ENCODE results near the gene ZNF335. TPM values are rescaled to one million over a fixed set of nuclear protein-coding genes. Genes with fewer than 3 reads are reported as not detected.

ZNF335 gene
- total and polyA plus RNA-seq, 2 of the 13 experiments (the other 11 are each of a cell fraction or from before 2014, with no cell fraction given), result 9.7 to 13.7 TPM

DNA sequence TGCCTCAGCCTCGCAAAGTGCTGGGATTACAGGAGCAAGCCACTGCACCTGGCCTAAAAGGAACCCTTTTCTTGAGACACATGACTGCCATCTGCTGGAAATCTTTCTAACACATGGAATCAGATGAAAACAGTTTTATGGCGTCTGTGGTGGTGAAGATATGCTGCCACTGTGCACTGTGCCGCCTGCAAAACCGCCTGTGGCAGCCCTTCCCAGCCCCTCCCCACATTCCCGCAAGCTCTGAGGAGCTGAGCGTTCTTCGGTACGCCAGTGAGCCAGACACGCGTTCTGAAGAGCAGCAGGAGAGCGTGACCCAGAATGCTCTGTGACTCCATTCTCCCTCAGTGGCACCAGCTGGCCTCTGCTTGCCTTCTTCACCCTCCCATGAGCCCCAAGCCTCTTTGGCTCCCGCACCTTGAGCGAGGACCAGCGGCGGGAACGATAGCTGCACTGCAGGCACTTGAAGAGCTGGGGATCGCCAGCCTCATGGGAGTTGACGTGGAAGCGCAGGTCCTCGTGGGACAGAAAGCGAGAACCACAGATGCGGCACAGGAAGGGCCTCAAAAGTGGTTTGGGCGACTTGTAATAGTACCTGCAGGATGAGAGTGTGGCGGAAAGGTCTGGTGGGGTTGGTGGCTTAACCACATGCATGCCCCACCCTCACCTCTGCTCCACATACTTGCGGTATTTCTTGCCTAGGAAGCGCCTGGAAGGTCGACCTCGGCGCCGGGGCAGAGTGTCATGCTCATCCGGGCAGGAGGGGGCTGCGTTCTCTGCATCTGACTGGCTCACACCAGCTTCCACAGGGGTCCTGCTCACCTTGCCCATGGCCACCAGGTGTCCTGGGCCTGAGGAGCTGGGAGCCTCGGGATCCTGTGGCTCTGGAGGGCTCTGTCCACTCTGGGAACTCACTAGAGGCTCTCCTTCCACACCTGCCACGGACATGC is 8.7 kb downstream of the ZNF335 start (continued):
- TF ChIP-seq, protein P1, sequence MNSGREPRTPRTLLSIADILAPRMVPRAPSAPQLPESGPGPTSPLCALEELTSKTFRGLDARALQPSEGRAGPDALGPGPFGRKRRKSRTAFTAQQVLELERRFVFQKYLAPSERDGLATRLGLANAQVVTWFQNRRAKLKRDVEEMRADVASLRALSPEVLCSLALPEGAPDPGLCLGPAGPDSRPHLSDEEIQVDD (CRISPR knock-in tag; IDR thresholded peaks at IDR 0.05; ENCODE audit: borderline replicate concordance), result no peak
- TF ChIP-seq TSC22D2 (CRISPR knock-in tag; IDR thresholded peaks at IDR 0.05; ENCODE audit: borderline replicate concordance) (no peak), KDM5A (IDR thresholded peaks at IDR 0.05; ENCODE audit: borderline replicate concordance, low read length) (no peak), ZNF12 (CRISPR knock-in tag; IDR thresholded peaks at IDR 0.05) (0 out of 2 replicates have a peak, but pooled peaks have one; percentile 13), ZNF703 (CRISPR knock-in tag; IDR thresholded peaks at IDR 0.05; ENCODE audit: borderline replicate concordance) (no peak), NFE2L1 (CRISPR knock-in tag; IDR thresholded peaks at IDR 0.05; ENCODE audit: borderline replicate concordance) (no peak), ZNF550 (CRISPR knock-in tag; IDR thresholded peaks at IDR 0.05; ENCODE audit: borderline replicate concordance) (no peak), EP300 (IDR thresholded peaks at IDR 0.05; ENCODE audit: low read depth in 2 of 2, low read length in 2 of 2) (no peak), EP300 (CRISPR knock-in tag; IDR thresholded peaks at IDR 0.05; ENCODE audit: borderline replicate concordance) (no peak), GATAD2A (CRISPR knock-in tag; IDR thresholded peaks at IDR 0.05) (0 out of 2 replicates have a peak, but pooled peaks have one; percentile 24), ZNF672 (CRISPR knock-in tag; IDR thresholded peaks at IDR 0.05) (no peak), BORCS8-MEF2B (CRISPR knock-in tag; IDR thresholded peaks at IDR 0.05) (no peak), ZSCAN20 (CRISPR knock-in tag; IDR thresholded peaks at IDR 0.05; ENCODE audit: borderline replicate concordance) (no peak), ZNF577 (CRISPR knock-in tag; IDR thresholded peaks at IDR 0.05; ENCODE audit: borderline replicate concordance, low read depth) (no peak), NCOA2 (CRISPR knock-in tag; IDR thresholded peaks at IDR 0.05) (no peak), NFE2L2 (IDR thresholded peaks at IDR 0.05; ENCODE audit: low read length) (no peak), ZNF879 (CRISPR knock-in tag; IDR thresholded peaks at IDR 0.05) (no peak), ZNF331 (CRISPR knock-in tag; IDR thresholded peaks at IDR 0.05) (0 out of 2 replicates have a peak, but pooled peaks have one; percentile 9), NR3C1 (CRISPR knock-in tag; IDR thresholded peaks at IDR 0.05) (no peak), TARDBP (CRISPR knock-in tag; IDR thresholded peaks at IDR 0.05) (no peak), ZNF17 (CRISPR knock-in tag; IDR thresholded peaks at IDR 0.05) (no peak), ZC3H4 (CRISPR knock-in tag; IDR thresholded peaks at IDR 0.05; ENCODE audit: borderline replicate concordance) (no peak)
- TF ChIP-seq, protein P2, sequence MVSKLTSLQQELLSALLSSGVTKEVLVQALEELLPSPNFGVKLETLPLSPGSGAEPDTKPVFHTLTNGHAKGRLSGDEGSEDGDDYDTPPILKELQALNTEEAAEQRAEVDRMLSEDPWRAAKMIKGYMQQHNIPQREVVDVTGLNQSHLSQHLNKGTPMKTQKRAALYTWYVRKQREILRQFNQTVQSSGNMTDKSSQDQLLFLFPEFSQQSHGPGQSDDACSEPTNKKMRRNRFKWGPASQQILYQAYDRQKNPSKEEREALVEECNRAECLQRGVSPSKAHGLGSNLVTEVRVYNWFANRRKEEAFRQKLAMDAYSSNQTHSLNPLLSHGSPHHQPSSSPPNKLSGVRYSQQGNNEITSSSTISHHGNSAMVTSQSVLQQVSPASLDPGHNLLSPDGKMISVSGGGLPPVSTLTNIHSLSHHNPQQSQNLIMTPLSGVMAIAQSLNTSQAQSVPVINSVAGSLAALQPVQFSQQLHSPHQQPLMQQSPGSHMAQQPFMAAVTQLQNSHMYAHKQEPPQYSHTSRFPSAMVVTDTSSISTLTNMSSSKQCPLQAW (CRISPR knock-in tag; IDR thresholded peaks at IDR 0.05), result 0 out of 2 replicates have a peak, but pooled peaks have one; percentile 7
- TF ChIP-seq, protein P3, sequence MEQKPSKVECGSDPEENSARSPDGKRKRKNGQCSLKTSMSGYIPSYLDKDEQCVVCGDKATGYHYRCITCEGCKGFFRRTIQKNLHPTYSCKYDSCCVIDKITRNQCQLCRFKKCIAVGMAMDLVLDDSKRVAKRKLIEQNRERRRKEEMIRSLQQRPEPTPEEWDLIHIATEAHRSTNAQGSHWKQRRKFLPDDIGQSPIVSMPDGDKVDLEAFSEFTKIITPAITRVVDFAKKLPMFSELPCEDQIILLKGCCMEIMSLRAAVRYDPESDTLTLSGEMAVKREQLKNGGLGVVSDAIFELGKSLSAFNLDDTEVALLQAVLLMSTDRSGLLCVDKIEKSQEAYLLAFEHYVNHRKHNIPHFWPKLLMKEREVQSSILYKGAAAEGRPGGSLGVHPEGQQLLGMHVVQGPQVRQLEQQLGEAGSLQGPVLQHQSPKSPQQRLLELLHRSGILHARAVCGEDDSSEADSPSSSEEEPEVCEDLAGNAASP (CRISPR knock-in tag; IDR thresholded peaks at IDR 0.05; ENCODE audit: borderline replicate concordance), result 0 out of 2 replicates have a peak, but pooled peaks have one; percentile 56
- TF ChIP-seq, protein P4, sequence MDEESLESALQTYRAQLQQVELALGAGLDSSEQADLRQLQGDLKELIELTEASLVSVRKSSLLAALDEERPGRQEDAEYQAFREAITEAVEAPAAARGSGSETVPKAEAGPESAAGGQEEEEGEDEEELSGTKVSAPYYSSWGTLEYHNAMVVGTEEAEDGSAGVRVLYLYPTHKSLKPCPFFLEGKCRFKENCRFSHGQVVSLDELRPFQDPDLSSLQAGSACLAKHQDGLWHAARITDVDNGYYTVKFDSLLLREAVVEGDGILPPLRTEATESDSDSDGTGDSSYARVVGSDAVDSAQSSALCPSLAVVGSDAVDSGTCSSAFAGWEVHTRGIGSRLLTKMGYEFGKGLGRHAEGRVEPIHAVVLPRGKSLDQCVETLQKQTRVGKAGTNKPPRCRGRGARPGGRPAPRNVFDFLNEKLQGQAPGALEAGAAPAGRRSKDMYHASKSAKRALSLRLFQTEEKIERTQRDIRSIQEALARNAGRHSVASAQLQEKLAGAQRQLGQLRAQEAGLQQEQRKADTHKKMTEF (CRISPR knock-in tag; IDR thresholded peaks at IDR 0.05), result peak; percentile 34; the same call in 1 of the 2 replicates

Data from HepG2 (cell line).